Mesenteric fat pad (tissue), 1 donor: ENCODE results near the gene PVRIG. TPM values are rescaled to one million over a fixed set of nuclear protein-coding genes. Genes with fewer than 3 reads are reported as not detected.
"Not testable (repeated sequence)": the region's sequence is repeated elsewhere in the genome, so short reads cannot be mapped to it uniquely, and the experiment has no call there.

ENCODE experiments used
- DNase-seq: peaks from one replicate; pipeline ENCODE4 v3.0.0-alpha.2; 2020; ENCODE audit warnings: low spot score
- total RNA-seq: library from RNA; stranded (reverse); fragmentation: NEBNext Ultra II Directional; extraction: Animal tissue kit (Norgen Biotek cat#: 25700); gene quantifications from one replicate; pipeline ENCODE4 v1.2.1, GENCODE V29; 2021
- donor health status: DM: yes; HTN: yes; CAD: no.

The PVRIG gene
- total RNA-seq, 1 donor from 2014 or later = not detected

DNA sequence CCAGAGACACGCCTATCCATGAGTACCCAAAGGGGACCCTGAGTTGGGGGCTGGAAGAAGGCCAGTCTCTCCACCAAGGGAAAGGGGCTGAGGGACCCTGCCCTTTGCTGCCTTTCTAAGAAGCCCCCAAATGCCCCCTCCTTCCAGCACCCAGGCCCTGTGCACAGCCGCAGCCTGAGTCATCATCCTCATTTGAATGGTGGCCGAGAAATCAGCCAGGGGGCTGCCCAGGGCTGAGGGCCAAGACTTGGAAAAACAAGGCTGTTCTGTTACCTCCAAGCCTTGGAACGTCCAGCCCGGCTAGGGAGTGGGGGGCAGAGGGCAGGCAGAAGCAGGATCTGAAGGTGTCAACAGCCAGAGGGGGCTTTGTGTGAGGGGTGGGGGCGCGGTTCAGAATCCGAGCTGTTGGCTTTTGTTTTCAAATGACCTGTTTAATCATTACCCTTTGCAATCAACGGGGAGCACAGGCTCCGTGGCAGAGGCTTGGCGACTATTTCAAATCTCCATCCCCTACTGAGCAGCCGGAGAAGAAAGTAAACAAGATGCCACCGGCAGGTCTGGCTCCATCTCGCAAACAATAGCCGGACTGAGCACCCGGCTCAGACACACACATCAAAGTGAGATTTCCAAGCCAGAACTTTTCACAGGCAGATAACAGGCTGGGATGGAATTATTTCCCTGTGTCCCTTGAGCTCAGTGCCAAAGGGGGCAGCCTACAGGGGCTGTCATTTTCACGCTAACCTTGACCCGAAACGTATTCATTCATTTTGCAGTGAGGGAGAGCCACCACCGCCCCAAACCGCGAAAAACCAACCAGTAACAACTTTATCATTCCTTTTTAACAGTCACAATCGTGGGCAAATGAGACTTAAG, 50.5 kb downstream of the PVRIG start:
- DNase-seq = not testable (repeated sequence)

Other genes with a start within 250 kb of the PVRIG start
- gene AZGP1, start 243.9 kb upstream of the PVRIG start, total RNA-seq = 76.2 TPM
- gene ZKSCAN1, start 204.4 kb upstream of the PVRIG start, total RNA-seq = 58.9 TPM
- 10.2 TPM for gene ZSCAN21, start 170.2 kb upstream of the PVRIG start, total RNA-seq
- 16.8 TPM for gene ZNF3, start 138.2 kb upstream of the PVRIG start, total RNA-seq
- gene COPS6, start 131.0 kb upstream of the PVRIG start, total RNA-seq = 85.2 TPM
- 22.7 TPM for gene MCM7, start 118.6 kb upstream of the PVRIG start, total RNA-seq
- 7.5 TPM for gene AP4M1, start 118.3 kb upstream of the PVRIG start, total RNA-seq
- gene TAF6, start 100.6 kb upstream of the PVRIG start, total RNA-seq = 27.7 TPM
- 9.2 TPM for gene CNPY4, start 100.3 kb upstream of the PVRIG start, total RNA-seq
- 1.7 TPM for gene MBLAC1, start 93.0 kb upstream of the PVRIG start, total RNA-seq
- 112 TPM for gene LAMTOR4, start 71.0 kb upstream of the PVRIG start, total RNA-seq
- 22.5 TPM for gene TRAPPC14, start 61.2 kb upstream of the PVRIG start, total RNA-seq
- 1.7 TPM for gene GAL3ST4, start 51.3 kb upstream of the PVRIG start, total RNA-seq
- gene GPC2, start 42.6 kb upstream of the PVRIG start, total RNA-seq = 1.2 TPM
- gene STAG3, start 42.0 kb upstream of the PVRIG start, total RNA-seq = 0.45 TPM
- not detected for gene SPDYE3, start 87.8 kb downstream of the PVRIG start, total RNA-seq
- 32.1 TPM for gene PILRB, start 138.2 kb downstream of the PVRIG start, total RNA-seq
- gene PILRA, start 153.5 kb downstream of the PVRIG start, total RNA-seq = 14.5 TPM
- 3.2 TPM for gene ZCWPW1, start 208.8 kb downstream of the PVRIG start, total RNA-seq
- 25.9 TPM for gene MEPCE, start 209.9 kb downstream of the PVRIG start, total RNA-seq
- gene PPP1R35, start 216.5 kb downstream of the PVRIG start, total RNA-seq = 24.8 TPM
- gene SPACDR, start 244.3 kb downstream of the PVRIG start, total RNA-seq = 0.96 TPM